ENCODE measurements around the gene ASCL3. TPM values are rescaled to one million over a fixed set of nuclear protein-coding genes. Genes with fewer than 3 reads are reported as not detected.

ASCL3 gene
- total and polyA plus RNA-seq, 2 of the 8 experiments (the other 6 are each of a cell fraction or from before 2014, with no cell fraction given): not detected

DNA sequence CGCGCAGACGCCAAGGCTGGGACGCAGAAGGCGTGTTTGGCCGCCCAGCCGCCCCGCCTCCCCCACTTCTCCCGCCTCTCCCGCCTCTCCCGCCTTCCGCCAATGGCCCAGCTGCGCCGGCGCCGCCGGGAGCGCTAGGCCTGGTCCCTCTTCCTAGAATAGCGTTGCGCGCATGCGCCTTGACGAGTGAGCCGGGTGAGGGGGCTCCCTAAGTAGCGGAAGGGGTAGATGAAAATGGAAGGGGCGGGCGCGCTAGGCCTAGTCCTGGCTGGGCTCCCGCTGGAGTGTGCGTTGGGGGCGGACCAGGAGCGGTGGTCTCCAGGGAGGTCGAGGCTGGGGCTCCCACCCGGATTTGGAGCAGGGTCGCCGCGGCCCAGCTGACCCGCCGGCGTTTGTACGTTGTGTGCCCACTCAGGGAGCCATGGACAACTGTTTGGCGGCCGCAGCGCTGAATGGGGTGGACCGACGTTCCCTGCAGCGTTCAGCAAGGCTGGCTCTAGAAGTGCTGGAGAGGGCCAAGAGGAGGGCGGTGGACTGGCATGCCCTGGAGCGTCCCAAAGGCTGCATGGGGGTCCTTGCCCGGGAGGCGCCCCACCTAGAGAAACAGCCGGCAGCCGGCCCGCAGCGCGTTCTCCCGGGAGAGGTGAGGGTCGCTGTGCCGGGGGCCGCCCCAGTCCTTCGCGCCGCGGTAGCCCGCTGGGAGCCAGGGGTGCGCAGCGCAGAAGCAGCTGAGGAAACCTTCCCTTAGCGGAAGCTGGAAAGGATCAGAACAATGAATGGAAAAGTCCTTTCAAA is 31.6 kb downstream of the ASCL3 start, which contains the start of gene AKIP1 (continued):
- no peak for TF ChIP-seq CTBP2 (IDR thresholded peaks at IDR 0.05; ENCODE audit: borderline replicate concordance, insufficient read depth, insufficient read length, low read length)
- no peak for TF ChIP-seq CEBPB (IDR thresholded peaks at IDR 0.05; ENCODE audit: low read depth, low read length)
- TF ChIP-seq, protein P1, sequence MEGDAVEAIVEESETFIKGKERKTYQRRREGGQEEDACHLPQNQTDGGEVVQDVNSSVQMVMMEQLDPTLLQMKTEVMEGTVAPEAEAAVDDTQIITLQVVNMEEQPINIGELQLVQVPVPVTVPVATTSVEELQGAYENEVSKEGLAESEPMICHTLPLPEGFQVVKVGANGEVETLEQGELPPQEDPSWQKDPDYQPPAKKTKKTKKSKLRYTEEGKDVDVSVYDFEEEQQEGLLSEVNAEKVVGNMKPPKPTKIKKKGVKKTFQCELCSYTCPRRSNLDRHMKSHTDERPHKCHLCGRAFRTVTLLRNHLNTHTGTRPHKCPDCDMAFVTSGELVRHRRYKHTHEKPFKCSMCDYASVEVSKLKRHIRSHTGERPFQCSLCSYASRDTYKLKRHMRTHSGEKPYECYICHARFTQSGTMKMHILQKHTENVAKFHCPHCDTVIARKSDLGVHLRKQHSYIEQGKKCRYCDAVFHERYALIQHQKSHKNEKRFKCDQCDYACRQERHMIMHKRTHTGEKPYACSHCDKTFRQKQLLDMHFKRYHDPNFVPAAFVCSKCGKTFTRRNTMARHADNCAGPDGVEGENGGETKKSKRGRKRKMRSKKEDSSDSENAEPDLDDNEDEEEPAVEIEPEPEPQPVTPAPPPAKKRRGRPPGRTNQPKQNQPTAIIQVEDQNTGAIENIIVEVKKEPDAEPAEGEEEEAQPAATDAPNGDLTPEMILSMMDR (IDR thresholded peaks at IDR 0.05; ENCODE audit: control extremely low read depth in 1 of 3, insufficient read depth in 1 of 3, low read depth in 1 of 3, low read length in 3 of 3): no peak
- no peak for TF ChIP-seq FOSL1 (IDR thresholded peaks at IDR 0.05; ENCODE audit: insufficient read depth, low read depth, low read length)
- TF ChIP-seq, protein P2, sequence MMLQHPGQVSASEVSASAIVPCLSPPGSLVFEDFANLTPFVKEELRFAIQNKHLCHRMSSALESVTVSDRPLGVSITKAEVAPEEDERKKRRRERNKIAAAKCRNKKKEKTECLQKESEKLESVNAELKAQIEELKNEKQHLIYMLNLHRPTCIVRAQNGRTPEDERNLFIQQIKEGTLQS (IDR thresholded peaks at IDR 0.05; ENCODE audit: insufficient read depth, low read depth, low read length): no peak
- no peak for TF ChIP-seq CBX5 (IDR thresholded peaks at IDR 0.05; ENCODE audit: low read depth, low read length)
- TF ChIP-seq SP2 (IDR thresholded peaks at IDR 0.05; ENCODE audit: low read length): no peak
- no peak for TF ChIP-seq SAP30 (IDR thresholded peaks at IDR 0.05; ENCODE audit: insufficient read depth, insufficient replicate concordance, low read length)
- no peak for TF ChIP-seq MAFK (IDR thresholded peaks at IDR 0.05; ENCODE audit: low read depth, low read length)
- peak; percentile 59; the same call in 1 of the 2 replicates for TF ChIP-seq TAF1 (IDR thresholded peaks at IDR 0.05; ENCODE audit: low read depth, low read length)

Data from H1 (cell line).